Hepatocyte (in vitro differentiated cells): ENCODE data around the gene MAPK1.

Experiments used
- EZH2phosphoT487 ChIP-seq: fragments of 200-600 bp; sonication (generic); IDR thresholded peaks from one replicate; pipeline ENCODE4 v1.6.1; 2018; ENCODE audit warnings: antibody characterized with exemption, mild to moderate bottlenecking, low read depth, moderate library complexity; ENCODE audit not compliant: unreplicated experiment, severe bottlenecking
- TF ChIP-seq, protein P1 (sequence below): fragments of 200-600 bp; sonication (generic); IDR thresholded peaks from 2 replicates; pipeline ENCODE4 v1.5.1; 2016; ENCODE audit warnings: antibody characterized with exemption, mild to moderate bottlenecking; ENCODE audit not compliant: poor library complexity

DNA sequence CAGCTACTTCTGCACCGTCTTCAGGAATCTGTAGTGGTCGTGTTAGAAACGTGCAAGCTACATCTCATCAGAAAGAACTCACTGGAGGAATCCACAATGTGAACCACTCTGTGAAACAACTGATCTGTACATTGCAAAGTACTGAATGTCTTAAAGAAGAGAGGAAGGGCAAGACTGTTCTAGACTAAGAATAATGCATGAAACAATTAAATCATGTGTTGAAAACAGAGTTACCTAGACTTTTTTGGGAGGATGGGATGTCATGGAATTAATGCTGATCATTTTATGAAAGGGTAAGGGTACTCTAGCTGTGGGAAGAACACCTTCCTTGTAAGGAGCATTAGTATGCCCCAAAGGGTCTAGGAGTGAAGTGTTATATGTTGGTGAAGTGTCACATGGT, 71.2 kb downstream of the MAPK1 start:
- TF ChIP-seq, protein P1, sequence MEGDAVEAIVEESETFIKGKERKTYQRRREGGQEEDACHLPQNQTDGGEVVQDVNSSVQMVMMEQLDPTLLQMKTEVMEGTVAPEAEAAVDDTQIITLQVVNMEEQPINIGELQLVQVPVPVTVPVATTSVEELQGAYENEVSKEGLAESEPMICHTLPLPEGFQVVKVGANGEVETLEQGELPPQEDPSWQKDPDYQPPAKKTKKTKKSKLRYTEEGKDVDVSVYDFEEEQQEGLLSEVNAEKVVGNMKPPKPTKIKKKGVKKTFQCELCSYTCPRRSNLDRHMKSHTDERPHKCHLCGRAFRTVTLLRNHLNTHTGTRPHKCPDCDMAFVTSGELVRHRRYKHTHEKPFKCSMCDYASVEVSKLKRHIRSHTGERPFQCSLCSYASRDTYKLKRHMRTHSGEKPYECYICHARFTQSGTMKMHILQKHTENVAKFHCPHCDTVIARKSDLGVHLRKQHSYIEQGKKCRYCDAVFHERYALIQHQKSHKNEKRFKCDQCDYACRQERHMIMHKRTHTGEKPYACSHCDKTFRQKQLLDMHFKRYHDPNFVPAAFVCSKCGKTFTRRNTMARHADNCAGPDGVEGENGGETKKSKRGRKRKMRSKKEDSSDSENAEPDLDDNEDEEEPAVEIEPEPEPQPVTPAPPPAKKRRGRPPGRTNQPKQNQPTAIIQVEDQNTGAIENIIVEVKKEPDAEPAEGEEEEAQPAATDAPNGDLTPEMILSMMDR, result no peak
- TF ChIP-seq EZH2phosphoT487, result no peak
